Astrocyte of the spinal cord (primary cell): ENCODE results near the gene ARPC5.

Experiments
- DNase-seq: peaks from one replicate; pipeline ENCODE4 v3.0.0; 2011; ENCODE audit warnings: low read depth, low spot score
- H3K4me3 ChIP-seq: 2 replicates; pipeline ENCODE4 v1.5.1; 2011; ENCODE audit warnings: low read depth, mild to moderate bottlenecking, low read length, moderate library complexity
- in situ Hi-C: cut with HindIII; loops from 2 replicates; pipeline ENCODE4 v1.10.0; 2017; ENCODE audit warnings: low sequenced_read_pairs
- TF ChIP-seq, protein P1 (sequence below): IDR thresholded peaks from 2 replicates; pipeline ENCODE4 v1.5.1; 2012; ENCODE audit warnings: low read depth, mild to moderate bottlenecking, low read length, inconsistent platforms

Gene ARPC5

DNA sequence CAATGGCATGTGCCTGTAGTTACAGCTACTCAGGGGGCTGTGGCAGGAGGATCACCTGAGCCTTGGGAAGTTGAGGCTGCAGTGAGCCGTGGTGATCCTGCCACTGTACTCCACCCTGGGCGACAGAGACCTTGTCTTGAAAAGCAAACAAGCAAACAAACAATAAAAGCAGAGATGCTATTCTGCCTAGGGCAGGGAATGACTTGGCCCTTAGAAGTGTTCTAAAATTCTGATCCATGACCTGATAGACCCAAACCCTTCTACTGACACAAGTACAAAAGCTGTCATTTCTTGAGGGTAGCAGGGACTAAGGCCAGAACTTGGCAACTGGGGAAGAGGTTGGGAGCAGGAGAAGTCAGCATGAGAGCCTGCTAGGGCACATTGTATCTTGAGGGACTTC, 29.7 kb downstream of the ARPC5 start:
- TF ChIP-seq, protein P1, sequence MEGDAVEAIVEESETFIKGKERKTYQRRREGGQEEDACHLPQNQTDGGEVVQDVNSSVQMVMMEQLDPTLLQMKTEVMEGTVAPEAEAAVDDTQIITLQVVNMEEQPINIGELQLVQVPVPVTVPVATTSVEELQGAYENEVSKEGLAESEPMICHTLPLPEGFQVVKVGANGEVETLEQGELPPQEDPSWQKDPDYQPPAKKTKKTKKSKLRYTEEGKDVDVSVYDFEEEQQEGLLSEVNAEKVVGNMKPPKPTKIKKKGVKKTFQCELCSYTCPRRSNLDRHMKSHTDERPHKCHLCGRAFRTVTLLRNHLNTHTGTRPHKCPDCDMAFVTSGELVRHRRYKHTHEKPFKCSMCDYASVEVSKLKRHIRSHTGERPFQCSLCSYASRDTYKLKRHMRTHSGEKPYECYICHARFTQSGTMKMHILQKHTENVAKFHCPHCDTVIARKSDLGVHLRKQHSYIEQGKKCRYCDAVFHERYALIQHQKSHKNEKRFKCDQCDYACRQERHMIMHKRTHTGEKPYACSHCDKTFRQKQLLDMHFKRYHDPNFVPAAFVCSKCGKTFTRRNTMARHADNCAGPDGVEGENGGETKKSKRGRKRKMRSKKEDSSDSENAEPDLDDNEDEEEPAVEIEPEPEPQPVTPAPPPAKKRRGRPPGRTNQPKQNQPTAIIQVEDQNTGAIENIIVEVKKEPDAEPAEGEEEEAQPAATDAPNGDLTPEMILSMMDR: no peak

DNA sequence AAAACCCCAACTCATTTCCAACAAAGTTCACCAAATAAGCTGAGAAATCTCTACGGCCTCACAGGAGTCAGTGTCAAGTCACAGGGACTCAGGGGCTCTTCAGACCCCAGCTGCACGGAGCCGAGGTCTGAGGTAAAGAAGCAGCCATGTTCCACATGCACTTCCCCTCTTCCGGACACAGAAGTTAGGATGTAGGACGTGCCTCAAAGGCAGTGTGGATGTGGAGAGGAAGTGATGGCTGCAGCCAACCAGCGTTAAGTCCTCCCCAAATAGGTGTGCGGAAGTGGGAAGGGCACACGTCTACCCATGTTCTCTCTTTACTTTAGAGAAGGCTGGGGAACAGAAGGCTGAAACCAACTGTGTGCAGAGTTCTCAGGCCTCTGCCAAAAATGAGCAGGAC, 30.8 kb downstream of the ARPC5 start:
- H3K4me3 ChIP-seq: no peak overlapping the region
- TF ChIP-seq, protein P1: no peak
- in situ Hi-C loops: no loop called here
- DNase-seq: no peak

More for the DNA sequence above, 29.7 kb downstream of the ARPC5 start:
- in situ Hi-C loops: no loop called here
- H3K4me3 ChIP-seq: no peak overlapping the region
- DNase-seq: no peak

DNA sequence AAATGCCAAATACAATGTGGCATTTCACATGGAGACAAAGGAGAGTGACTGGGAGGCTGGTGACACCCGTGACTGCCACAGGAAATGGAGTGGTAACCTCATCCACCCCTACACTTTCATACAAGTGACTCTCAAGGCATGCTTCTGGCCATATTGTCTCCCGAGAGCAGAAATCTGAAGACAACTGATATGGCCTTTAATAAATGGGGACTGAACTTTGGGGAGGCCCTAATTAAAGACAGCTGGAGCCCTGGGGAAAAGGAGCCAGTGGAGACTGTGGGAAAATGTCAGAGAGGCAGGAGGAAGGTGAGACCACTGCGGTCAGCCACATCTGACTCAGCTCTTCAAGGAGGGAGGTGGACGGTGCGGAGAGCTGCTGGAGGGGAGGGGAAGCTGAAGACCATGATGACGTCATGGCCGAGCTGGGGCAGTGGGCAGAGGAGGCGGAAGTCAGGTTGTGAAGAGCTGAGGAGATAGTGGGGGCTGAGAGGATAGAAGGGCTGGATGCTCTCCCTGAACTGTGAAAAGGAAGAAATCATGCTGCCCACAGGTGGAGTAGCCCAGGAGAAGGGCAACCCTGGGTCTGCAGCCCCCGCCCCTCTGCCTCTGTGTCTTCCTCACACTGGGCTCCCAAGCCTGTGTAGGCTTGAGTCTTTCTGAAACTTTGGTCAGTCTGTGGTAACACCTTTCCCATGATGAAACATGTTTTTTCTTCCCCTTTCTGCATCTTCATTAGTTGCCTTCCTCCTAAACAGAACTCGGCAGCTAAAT, 31.4 kb downstream of the ARPC5 start:
- peak; percentile 91 for DNase-seq
- in situ Hi-C loops: no loop called here
- H3K4me3 ChIP-seq: no peak overlapping the region
- TF ChIP-seq, protein P1: no peak

DNA sequence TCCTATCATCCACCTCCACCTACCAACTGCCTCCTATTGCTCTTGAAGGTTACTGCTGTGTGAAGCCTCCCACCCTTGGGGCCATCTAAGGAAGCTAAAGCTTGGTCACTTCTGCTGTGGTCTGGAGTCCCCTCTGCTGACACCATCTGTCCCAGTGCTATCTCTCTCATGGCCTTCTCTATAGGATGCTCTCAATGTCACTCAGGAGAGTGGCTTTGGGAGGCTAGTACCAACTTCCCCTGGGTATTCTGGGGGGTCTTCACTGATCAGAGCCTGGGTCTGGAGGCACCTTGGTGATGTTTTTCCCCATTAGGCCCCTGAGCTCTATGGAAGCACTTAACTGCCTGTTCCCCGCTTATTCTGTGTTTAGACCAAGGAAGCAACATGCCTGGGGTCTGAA, 33.1 kb downstream of the ARPC5 start:
- DNase-seq: no peak
- in situ Hi-C loops: no loop called here
- no peak overlapping the region for H3K4me3 ChIP-seq
- TF ChIP-seq, protein P1: no peak

DNA sequence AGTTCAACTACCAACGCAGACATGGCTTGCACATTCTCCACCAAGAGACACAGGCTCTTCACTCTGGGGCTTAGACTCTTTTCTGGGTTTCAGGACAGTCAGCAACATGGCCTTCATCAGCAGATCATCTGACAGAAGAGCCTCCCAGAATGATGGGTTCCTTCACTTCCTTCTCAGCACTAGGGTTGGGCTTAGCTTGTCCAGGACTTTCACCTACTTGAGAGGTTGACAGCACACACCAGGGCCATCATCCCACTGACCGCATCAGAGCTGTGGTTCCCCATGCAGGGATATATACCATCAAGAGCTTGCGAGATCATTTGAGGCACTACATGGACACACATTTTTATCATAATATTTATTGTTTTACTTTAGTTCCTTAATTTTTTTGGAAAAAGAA, 34.9 kb downstream of the ARPC5 start:
- no peak for DNase-seq
- H3K4me3 ChIP-seq: no peak overlapping the region
- in situ Hi-C loops: no loop called here
- TF ChIP-seq, protein P1: no peak

DNA sequence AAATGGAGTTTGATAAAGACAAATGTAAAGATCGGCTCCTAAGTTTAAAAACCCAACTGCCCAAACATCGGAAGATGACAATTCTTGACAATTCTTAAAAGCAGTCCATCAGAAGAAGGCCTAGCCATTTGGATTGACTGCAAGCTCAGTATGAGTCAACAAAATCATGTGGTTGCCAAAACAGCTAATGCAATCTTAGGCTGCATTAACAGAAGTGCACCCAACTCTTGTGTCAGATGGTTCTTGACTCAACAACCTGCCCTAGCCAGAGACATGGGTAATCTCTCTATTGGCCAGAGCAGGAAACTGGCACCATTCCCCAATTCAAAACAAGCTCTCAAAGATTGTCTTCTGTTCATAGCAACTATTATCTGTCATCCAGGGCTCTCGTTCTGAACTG, 35.4 kb downstream of the ARPC5 start:
- TF ChIP-seq, protein P1: no peak
- in situ Hi-C loops: no loop called here
- no peak overlapping the region for H3K4me3 ChIP-seq
- DNase-seq: peak; percentile 70
